AG09319 (cell line): ENCODE measurements around the gene KCTD12.

Experiments used
- DNase-seq: peaks from one replicate; pipeline ENCODE4 v3.0.0-alpha.2; 2010; ENCODE audit warnings: low read depth; ENCODE audit errors: extremely low read depth
- CTCF ChIP-seq: IDR thresholded peaks from 2 replicates; pipeline ENCODE4 v1.5.1; 2011; ENCODE audit warnings: low read depth, mild to moderate bottlenecking, inconsistent platforms, low read length, moderate library complexity

The KCTD12 gene

GRCh38 chr13:76925115-76925514 is 38.9 kb upstream of the KCTD12 start:
- no peak for DNase-seq
- no peak for TF ChIP-seq CTCF

- no peak for DNase-seq
- no peak for TF ChIP-seq CTCF
Measured at GRCh38 chr13:76921516-76921915, 35.3 kb upstream of the KCTD12 start.

GRCh38 chr13:76917755-76918481 is 31.7 kb upstream of the KCTD12 start:
- peak; percentile 54 for DNase-seq

- no peak for TF ChIP-seq CTCF
- no peak for DNase-seq
Measured at GRCh38 chr13:76917095-76917494, 30.9 kb upstream of the KCTD12 start.

GRCh38 chr13:76913898-76914297 is 27.7 kb upstream of the KCTD12 start:
- TF ChIP-seq CTCF: no peak
- no peak for DNase-seq

GRCh38 chr13:76912476-76912875 is 26.3 kb upstream of the KCTD12 start:
- DNase-seq: no peak
- no peak for TF ChIP-seq CTCF

GRCh38 chr13:76904507-76904906 is 18.3 kb upstream of the KCTD12 start:
- DNase-seq: no peak

More at GRCh38 chr13:76904507-76904906, 18.3 kb upstream of the KCTD12 start:
- TF ChIP-seq CTCF: no peak
